Kidney epithelial cell (primary cell): ENCODE data around the gene GAPVD1. TPM values are rescaled to one million over a fixed set of nuclear protein-coding genes. Genes with fewer than 3 reads are reported as not detected.

ENCODE experiments used
- DNase-seq: peaks from one replicate; pipeline ENCODE4 v3.0.0-alpha.2; 2010; ENCODE audit warnings: low read depth
- H3K27me3 ChIP-seq: 2 replicates; pipeline ENCODE4 v1.6.0; 2011; ENCODE audit warnings: low read length; ENCODE audit not compliant: control insufficient read depth, insufficient read depth
- H3K36me3 ChIP-seq: 2 replicates; pipeline ENCODE4 v1.5.1; 2011; ENCODE audit warnings: low read length; ENCODE audit not compliant: control insufficient read depth, insufficient read depth
- H3K4me3 ChIP-seq: 2 replicates; pipeline ENCODE4 v1.5.1; 2011; ENCODE audit warnings: low read depth, mild to moderate bottlenecking, control low read depth, low read length
- CTCF ChIP-seq: IDR thresholded peaks from 2 replicates; pipeline ENCODE4 v1.5.1; 2011; ENCODE audit warnings: mild to moderate bottlenecking, moderate library complexity, low read length, control low read depth, inconsistent platforms; ENCODE audit not compliant: insufficient read depth, poor library complexity, severe bottlenecking
- total RNA-seq: library from RNA; depleted of rRNA; stranded (reverse); fragments of >200 nt; gene quantifications from 2 replicates; pipeline ENCODE4 v1.2.3, GENCODE V29; 2015

GAPVD1 gene
- total RNA-seq, 1 donor from 2014 or later: 30.4 TPM

- no peaks in the 10 kb centered on the region for H3K36me3 ChIP-seq
- TF ChIP-seq CTCF: no peak
Measured at GRCh38 chr9:125268394-125269013, 6.9 kb downstream of the GAPVD1 start.

GRCh38 chr9:125269014-125269397 is 7.4 kb downstream of the GAPVD1 start:
- no peak for TF ChIP-seq CTCF
- no peak overlapping the region for H3K4me3 ChIP-seq
- DNase-seq: no peak
- H3K27me3 ChIP-seq: no peaks in the 10 kb centered on the region
- no peaks in the 10 kb centered on the region for H3K36me3 ChIP-seq

More at GRCh38 chr9:125268394-125269013, 6.9 kb downstream of the GAPVD1 start:
- no peaks in the 10 kb centered on the region for H3K27me3 ChIP-seq
- no peak for DNase-seq
- H3K4me3 ChIP-seq: no peak overlapping the region

- no peaks in the 10 kb centered on the region for H3K36me3 ChIP-seq
- no peaks in the 10 kb centered on the region for H3K27me3 ChIP-seq
- no peak for DNase-seq
- no peak overlapping the region for H3K4me3 ChIP-seq
- TF ChIP-seq CTCF: no peak
Measured at GRCh38 chr9:125271081-125271480, 9.5 kb downstream of the GAPVD1 start.

- DNase-seq: no peak
- Histone ChIP-seq H3K27me3 (no peaks in the 10 kb centered on the region), H3K36me3 (no peaks in the 10 kb centered on the region), H3K4me3 (no peak overlapping the region)
- TF ChIP-seq CTCF: no peak
Measured at GRCh38 chr9:125272697-125273096, 11.1 kb downstream of the GAPVD1 start.

GRCh38 chr9:125276771-125277170 is 15.1 kb downstream of the GAPVD1 start:
- H3K4me3 ChIP-seq: no peak overlapping the region
- H3K27me3 ChIP-seq: no peaks in the 10 kb centered on the region
- TF ChIP-seq CTCF: no peak
- H3K36me3 ChIP-seq: no peaks in the 10 kb centered on the region
- DNase-seq: no peak

- DNase-seq: no peak
Measured at GRCh38 chr9:125277411-125277810, 15.8 kb downstream of the GAPVD1 start.

More at GRCh38 chr9:125277411-125277810, 15.8 kb downstream of the GAPVD1 start:
- Histone ChIP-seq H3K4me3 (no peak overlapping the region), H3K36me3 (no peaks in the 10 kb centered on the region), H3K27me3 (no peaks in the 10 kb centered on the region)
- no peak for TF ChIP-seq CTCF
